ENCODE measurements around the gene UNC80. TPM values are rescaled to one million over a fixed set of nuclear protein-coding genes. Genes with fewer than 3 reads are reported as not detected.
A peak's percentile ranks its signal among the peaks of the same experiment; 100 is the strongest.

Gene UNC80
- total RNA-seq, 1 donor from 2014 or later, result 9.4 TPM

DNA sequence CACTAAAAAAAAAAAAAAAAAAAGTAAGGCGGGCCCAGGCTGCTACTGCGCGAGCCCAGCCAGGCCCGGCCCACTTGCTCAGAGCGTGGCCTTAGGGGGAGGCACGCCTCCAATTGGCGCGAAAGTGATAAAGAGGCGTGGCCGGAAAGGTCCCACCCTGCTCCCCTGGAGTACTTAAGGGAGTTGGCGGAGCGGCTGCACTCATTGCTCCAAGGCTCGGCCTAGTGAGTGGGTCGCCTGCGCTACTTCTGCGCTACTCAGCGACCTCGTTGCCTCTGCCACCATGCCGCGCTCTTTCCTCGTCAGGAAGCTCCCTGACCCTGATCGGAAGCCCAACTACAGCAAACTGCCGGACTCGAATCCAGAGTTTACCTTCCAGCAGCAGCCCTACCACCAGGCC is 36.9 kb downstream of the UNC80 start:
- no peak for DNase-seq (ENCODE audit: low spot score in 2 of 2)
- FAIRE-seq, result no peak

DNA sequence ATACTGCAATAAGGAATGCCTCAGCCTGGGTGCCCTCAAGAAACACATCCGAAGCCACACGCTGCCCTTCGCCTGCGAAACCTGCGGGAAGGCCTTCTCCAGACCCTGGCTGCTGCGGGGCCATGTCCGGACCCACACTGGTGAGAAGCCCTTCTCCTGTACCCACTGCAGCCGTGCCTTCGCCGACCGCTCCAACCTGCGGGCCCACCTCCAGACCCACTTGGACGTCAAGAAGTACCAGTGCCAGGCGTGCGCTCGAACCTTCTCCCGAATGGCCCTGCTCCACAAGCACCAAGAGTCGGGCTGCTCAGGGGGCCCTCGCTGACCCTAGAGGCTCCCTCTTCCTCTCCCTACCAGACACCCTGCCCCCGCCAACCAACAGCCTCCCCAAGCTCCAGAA is 37.6 kb downstream of the UNC80 start:
- no peak for FAIRE-seq
- DNase-seq (ENCODE audit: low spot score in 2 of 2), result no peak

DNA sequence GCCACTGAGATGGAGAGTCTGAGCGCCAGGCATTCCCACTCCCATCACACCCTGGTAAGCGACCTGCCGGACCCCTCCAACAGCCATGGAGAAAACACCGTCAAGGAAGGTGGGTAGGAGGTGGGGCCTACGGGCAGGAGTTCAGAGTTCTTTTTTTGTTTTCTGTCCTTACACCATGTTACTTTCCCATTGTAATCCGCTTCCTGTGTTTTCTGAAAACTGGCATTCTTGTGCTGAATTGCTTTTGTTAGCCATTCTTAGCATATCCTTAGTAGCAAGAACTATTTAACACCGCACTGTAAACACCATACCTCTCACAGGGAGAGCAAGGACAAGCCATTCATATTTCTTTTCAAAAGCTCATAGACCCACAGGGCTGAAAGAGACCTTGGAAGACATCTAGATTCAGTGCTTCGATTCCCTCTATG is 46.2 kb downstream of the UNC80 start:
- no peak for FAIRE-seq
- DNase-seq (ENCODE audit: low spot score in 2 of 2), result no peak

DNA sequence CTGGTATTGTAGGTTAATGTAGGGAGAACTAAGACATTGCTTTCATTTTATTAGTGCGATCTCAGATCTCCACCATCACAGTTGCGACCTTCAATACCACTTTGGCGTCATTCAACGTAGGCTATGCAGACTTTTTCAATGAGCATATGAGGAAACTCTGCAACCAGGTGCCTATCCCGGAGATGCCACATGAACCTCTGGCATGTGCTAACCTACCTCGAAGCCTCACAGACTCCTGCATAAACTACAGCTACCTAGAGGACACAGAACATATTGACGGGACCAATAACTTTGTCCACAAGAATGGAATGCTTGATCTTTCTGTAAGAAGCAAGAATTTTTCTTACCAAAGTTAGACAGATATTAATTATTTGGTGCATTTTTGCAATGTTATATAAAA is 47.3 kb downstream of the UNC80 start:
- DNase-seq (ENCODE audit: low spot score in 2 of 2) (no peak), FAIRE-seq (no peak)

DNA sequence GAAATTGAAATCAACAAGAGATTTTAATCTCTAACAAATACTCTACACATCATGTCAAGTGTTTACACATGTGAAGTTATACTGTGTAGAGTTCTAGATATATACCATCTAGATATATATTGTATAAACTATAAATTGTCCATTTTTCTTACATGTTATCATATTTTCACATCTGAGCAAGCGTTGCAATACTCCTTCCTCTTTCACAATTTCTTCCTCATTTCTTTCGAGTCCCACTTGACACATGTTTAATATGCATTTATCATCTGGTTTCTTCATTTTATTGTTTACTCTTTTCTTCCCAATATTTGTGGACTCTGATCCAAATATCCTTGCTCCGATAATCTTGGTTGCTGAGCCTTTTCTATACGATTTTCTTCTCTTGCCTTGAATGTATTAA is 50.2 kb downstream of the UNC80 start:
- DNase-seq (ENCODE audit: low spot score in 2 of 2), result no peak

DNA sequence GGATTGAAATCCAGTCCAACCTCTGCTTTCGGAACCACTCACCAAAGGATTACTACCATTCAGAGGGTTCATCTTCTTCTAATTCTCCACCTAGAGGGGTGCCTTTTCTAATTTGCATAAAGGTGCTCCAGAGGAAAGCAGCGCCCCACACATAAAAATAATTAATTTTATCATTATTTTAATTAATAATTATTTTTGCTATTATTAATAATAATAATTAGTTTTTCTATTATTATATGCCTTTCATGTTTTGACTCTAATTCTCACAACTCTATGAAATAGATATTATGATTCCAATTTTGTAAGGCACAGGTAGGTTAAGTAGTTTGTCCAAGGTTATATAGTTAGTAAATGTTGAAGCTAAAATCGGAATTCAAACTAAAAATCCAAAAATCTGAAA is 51.9 kb downstream of the UNC80 start:
- FAIRE-seq, result no peak
- no peak for DNase-seq (ENCODE audit: low spot score in 2 of 2)

More for the DNA sequence above, 50.2 kb downstream of the UNC80 start:
- no peak for FAIRE-seq

DNA sequence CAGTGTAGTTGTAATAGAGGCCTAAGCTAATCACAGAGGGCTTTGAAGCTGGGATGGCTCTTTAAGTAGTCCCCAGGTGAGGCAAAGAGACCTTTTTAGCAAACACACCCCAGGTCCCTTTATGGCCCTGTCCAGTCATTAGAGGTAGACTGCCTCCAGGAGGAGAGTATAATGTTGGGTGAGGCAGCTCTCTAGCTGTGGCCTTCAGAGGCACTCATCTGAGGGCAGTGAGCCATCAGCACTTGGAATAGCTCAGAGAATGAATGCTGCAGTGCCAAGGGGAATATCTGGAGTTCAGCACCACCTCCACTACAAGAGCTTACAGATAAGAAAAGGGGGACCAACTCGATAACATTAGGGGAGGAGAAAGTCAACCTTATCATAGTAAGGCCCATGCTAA is 52.8 kb downstream of the UNC80 start:
- no peak for FAIRE-seq

DNA sequence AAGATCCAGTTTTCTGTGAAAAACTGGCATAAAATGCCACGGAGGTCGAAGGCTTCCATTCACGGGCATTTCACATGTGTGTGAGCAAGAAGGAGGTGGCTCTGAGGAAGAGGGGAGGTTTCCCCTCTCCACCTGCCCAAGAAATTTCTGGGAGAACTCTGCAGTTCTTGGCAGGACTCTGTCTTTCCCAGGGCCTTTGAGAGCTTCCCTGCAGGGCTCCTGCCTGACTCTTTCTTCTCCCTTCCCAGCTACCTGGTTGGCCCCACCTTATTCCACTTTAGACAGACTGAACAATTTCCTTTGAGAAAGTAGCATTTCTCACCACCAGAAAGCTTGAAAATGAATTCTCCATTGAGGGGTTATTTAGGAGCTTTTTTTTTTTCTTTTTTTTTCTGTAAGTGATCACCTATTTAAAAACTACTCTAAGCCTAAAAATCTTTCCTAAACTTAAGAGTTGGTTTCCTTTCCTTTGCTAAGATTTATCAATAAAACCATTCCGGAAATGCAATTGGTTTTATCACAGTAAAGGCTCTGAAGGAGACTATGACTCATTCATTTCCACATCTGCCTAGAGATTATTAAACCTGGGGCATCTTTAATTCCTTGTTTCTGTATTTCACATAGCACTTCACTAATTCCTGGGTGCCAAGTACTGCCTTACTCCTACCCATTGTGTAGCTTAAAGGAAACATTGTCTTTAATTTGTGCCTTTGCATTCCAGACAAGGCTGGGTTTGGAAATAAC is 59.3 kb downstream of the UNC80 start:
- no peak for DNase-seq (ENCODE audit: low spot score in 2 of 2)
- no peak for FAIRE-seq

More for the DNA sequence above, 52.8 kb downstream of the UNC80 start:
- no peak for DNase-seq (ENCODE audit: low spot score in 2 of 2)

DNA sequence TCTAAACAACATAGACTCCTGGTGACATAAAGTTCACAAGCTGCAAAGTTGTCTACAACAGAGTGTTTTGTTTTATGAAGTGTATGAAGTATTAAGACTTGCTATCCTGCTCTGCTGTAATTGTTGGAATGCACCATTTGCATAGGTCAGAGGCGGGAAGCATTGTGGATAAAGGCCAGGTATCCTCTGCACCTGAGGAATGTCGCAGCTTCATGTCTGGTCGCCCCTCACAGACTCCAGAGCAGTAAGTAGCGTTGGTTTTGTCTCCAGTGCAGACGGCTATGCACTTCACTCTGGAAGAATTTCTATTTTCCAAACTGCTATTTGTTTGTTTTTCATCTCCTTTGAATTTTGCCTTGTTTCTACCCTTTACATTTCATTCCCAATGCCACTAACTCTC is 63.1 kb downstream of the UNC80 start:
- DNase-seq (ENCODE audit: low spot score in 2 of 2) (no peak), FAIRE-seq (no peak)

DNA sequence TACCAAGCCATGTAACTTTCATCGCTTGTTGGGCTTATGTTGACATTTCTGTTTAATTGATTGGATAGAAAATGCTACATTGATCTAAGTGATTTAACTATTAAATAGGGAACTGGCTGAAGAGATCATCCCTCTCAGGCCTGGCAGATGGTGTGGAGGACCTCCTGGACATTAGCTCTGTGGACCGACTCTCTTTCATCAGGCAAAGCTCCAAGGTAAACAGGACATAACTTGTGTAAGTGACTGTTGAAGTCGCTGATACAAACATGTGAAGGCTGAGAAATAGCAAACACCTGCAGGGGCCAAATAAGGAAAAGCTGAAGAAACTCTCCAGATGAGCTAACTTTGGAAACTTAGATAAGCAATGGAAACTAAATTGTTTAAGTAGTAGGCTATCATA is 68.8 kb downstream of the UNC80 start:
- DNase-seq (ENCODE audit: low spot score in 2 of 2) (no peak), FAIRE-seq (no peak)

DNA sequence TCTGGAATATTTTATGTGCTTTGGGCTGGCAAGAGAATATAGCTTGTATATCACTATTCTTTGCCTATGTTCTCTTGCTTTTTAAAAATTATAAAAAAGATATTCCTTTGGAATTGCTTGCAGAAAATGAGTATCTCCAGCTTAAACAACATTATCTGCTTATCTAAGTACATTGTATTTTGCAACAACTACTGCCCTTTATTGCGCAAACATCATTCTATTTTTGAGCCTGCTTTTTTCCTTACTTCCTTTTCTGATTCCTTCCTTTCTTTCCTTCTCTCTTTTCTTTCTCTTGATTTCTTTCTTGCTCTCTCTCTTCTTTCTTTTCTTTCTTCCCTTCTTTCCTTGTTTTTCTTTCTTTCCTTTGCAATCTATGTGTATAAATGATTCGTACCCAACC is 74.0 kb downstream of the UNC80 start:
- FAIRE-seq, result no peak
- DNase-seq (ENCODE audit: low spot score in 2 of 2), result no peak

DNA sequence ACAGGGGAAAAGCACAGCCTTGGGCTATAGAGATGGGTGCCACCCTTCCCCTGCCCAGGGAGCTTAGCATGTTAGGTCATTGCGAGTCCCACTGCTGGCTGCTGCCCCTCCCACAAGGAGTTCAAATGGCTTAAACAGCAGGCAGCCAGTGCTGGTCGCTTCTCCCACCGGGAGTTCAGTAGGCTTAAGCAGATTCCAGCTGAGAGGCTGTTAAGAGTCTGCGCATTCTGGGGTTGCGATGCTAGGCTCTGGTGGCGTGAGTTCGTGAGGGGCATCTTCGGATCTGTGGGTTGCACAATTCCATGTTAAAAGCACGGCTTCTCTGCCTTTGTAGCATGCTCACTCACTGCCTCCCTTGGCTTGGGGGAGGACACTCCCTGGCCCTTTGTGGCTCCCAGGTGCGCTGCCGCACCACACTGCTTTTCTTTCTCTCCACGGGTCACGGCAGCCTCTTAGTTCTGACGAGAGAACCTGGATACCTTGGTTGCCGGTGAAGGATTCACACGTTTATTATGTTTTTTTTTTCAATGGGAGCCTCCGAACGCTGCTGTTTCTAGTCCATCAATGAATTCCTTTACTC is 93.2 kb downstream of the UNC80 start:
- FAIRE-seq (no peak), DNase-seq (ENCODE audit: low spot score in 2 of 2) (no peak)

DNA sequence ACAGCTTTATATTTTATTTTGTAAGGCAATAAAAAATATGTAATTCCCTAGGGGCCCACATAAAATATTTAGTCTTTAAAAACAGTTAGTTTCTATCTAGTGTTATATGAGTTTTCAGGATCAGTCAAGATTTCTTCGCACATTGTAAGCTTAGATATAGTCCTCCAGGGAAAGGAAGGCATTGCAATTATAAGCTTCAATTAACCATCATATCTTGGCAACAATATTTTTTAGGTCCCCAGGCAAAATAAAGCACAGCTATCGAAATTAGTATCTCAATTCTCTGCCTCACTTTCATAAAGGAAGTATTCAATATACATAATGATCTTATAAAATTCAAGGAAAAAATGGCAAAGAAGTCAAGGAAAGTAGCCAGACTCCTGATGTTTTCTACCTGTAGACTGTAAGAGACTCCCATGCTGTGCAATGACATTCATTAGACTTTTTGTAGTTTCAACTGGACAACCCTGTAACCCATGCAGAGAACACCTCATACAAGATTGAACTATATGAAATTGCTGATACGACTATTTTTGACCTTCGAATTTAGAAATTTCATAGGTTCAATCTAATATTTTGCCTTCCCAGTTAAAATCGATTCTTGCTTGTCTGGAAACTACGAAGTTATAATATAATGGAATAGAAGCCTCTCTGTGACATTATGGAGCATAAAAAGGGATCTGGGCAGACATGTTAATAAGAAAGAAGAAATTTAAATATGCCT is 96.8 kb downstream of the UNC80 start:
- FAIRE-seq, result no peak
- DNase-seq (ENCODE audit: low spot score in 2 of 2), result no peak

DNA sequence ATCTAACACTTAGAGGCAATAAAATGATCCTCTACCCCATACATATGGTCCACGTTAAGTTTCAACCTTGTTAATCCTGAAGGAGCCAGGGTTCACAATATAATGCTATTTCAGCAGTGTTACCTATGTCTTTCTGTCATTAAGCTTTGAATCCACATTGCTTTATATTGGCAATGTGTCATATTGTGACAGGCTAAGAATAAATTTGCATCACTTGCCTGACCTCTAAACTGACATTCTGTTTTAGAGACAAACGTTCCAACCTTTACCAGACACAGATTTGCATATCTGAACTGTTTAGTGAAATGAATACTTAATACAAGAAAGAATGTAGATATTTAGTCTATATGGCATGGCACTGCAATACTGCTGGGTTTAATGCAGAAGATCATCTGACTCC is 98.4 kb downstream of the UNC80 start:
- no peak for FAIRE-seq

DNA sequence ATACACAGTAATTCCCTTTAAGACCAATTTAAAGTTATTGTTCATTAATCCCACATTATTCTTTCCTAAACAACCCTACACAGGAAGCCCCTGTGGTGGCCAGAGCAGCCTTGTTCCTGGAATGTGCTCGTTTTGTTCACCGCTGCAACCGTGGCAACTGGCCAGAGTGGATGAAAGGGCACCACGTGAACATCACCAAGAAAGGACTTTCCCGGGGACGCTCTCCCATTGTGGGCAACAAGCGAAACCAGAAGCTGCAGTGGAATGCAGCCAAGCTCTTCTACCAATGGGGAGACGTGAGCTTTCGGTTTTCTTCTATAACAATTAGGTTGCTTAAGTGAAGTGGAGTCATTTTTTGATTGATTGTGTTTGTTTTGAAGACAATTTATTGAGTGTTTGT is 101.0 kb downstream of the UNC80 start:
- DNase-seq (ENCODE audit: low spot score in 2 of 2) (peak; percentile 23 to 47), FAIRE-seq (no peak)

More for the DNA sequence above, 98.4 kb downstream of the UNC80 start:
- DNase-seq (ENCODE audit: low spot score in 2 of 2), result no peak

DNA sequence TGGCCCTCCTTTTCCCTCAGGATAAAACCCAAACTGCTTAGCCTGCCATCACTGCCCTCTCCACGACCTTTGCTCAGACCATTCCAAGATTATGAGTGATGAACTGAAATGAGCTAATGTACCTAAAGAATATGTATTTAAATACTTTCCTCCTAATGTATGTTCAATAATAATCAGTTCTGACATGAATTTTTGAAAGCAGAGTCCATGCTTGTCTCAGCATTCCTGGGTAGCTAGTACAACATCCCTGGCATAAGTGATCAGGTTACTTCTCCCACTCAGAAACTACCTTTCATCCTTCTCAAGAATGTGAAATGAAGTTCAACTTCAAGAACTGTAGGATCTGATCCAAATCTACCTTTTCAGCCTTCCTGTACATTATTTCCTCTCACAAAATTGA is 103.6 kb downstream of the UNC80 start:
- no peak for FAIRE-seq
- DNase-seq (ENCODE audit: low spot score in 2 of 2), result no peak

DNA sequence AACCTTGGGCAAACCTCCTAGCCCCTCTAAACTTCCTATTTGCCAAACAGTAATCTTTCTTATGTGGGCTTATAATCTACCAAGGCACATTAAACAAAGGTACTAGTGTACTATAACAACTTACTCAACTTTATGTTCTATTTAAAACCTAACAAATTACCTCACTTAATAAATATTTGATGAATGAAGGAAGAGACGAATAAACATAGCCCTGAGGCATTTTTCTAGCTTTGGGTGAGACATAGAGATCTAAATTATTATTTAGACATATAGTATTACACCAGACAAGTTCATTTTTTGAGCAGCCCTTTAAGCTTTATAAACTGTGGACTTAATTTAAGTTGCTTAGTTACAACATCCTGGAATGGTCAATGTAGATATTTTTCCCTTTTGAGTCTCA is 104.6 kb downstream of the UNC80 start:
- no peak for DNase-seq (ENCODE audit: low spot score in 2 of 2)
- FAIRE-seq, result no peak

DNA sequence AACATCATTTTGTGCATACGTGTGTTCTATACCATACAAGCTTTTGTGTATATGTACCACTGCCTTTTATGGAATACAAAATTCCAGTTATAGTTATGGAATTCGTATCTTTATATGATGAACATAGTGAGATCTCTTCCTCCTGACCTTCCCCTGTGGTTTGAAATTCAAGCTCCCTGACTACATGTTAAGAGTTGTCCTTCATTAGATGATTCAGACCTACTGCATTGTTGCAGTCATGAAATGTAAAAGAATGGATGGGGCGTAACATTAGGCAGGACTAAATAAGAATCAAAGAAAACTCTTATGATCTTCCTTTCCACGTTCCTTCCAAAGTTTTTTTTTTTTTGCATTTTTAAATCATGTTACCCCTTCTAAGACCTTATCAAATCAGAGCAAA is 107.1 kb downstream of the UNC80 start:
- DNase-seq (ENCODE audit: low spot score in 2 of 2) (no peak), FAIRE-seq (no peak)

DNA sequence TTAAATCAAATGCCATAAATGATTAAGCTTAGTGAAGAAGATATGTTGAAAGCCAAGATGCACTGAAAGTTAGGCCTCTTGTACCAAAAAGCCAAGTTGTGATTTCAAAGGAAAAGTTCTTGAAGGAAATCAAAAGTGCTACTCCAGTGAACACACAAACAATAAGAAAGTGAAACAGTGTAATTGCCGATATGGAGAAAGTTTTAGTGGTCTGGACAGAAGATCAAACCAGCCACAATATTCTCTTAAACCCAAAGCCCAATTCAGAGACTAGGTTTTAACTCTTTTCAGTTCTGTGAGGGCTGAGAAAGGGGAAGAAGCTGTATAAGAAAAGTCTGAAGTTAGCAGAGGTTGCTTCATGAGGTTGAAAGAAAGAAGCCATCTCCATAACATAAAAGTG is 129.0 kb downstream of the UNC80 start:
- no peak for FAIRE-seq
- no peak for DNase-seq (ENCODE audit: low spot score in 2 of 2)

DNA sequence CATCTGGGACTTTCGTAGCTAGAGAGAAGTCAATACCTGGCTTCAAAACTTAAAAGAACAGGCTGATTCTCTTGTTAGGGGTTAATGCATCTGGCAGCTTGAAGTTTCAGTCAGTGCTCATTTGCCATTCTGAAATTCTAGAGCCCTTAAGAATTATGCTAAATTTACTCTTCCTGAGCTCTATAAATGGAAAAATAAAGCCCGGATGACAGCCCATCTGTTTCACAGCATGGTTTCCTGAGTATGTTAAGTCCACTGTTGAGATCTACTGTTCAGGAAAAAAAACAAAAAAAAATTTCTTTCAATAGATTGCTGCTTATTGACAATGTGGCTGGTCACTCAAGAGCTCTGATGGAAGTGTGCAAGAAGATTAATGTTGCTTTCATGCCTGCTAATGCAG is 129.5 kb downstream of the UNC80 start:
- DNase-seq (ENCODE audit: low spot score in 2 of 2) (no peak), FAIRE-seq (no peak)

DNA sequence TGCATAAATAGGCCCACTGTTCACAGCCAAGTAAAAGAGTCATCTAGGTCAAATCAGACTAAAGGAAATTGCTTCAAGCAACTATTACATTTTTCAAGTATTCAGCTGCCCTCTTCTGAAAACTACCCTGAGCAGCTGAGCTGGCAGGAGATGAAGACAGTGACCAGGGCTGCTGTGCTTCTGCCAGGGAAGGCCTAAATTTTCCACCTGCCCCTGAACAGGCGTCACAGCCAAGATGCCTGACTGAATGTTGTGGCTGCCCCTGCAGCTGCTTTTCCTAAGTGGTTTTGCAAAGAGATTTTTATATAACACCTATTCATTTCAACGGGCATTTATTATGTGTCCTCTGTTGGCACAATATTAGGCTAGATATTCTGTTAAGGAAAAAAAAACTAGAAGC is 134.1 kb downstream of the UNC80 start:
- DNase-seq (ENCODE audit: low spot score in 2 of 2), result no peak
- no peak for FAIRE-seq

DNA sequence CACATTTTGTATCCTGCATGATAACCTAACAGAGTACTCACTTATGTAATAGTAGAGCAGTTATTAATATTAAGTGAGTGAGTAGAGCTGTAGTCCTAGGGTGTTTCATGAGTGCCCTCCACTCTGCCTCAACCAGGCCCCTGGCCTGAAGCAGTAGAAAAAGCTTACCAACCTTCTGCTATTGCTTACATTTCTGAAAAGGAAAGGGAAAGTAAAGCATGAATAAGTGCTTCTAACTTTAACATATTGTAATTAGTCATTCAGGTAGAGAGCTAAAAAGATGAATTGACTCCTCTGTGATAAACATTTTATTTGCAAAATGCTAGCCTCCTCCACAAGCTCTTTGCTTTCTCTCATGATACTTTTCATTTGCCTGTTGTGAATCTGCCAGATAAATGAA is 136.1 kb downstream of the UNC80 start:
- no peak for FAIRE-seq
- DNase-seq (ENCODE audit: low spot score in 2 of 2), result no peak
